HL-60 (cell line): Measurements from ENCODE around the gene IL36A.

ENCODE experiments used
- DNase-seq, 2 experiments: peaks; one replicate each; pipeline ENCODE4 v3.0.0-alpha.2; 2010 to 2020; ENCODE audit warnings: low read depth in 1 of 2, low spot score in 1 of 2
- H3K27ac ChIP-seq: fragments of 250-450 bp; sonication (Bioruptor Pico); replicated peaks from 2 replicates; pipeline ENCODE4 v1.5.1; 2020; ENCODE audit warnings: mild to moderate bottlenecking, moderate library complexity
- H3K27me3 ChIP-seq: fragments of 250-450 bp; sonication (Bioruptor Pico); 2 replicates; pipeline ENCODE4 v1.5.1; 2021; ENCODE audit warnings: mild to moderate bottlenecking, moderate library complexity; ENCODE audit not compliant: insufficient read depth, poor library complexity, severe bottlenecking
- H3K4me3 ChIP-seq: replicated peaks from 2 replicates; pipeline ENCODE4 v1.5.1; 2011; ENCODE audit warnings: mild to moderate bottlenecking, control low read depth, low read length; ENCODE audit not compliant: insufficient read depth
- CTCF ChIP-seq: IDR thresholded peaks from one replicate; pipeline ENCODE4 v1.5.1; 2011; ENCODE audit warnings: low read length, control low read depth, inconsistent platforms; ENCODE audit not compliant: insufficient read depth
- GABPA ChIP-seq: IDR thresholded peaks from 2 replicates; pipeline ENCODE4 v1.6.1; 2012; ENCODE audit warnings: low read depth
- POLR2AphosphoS5 ChIP-seq: IDR thresholded peaks from 2 replicates; pipeline ENCODE4 v1.6.1; 2012; ENCODE audit warnings: low read depth
- REST ChIP-seq: IDR thresholded peaks from 2 replicates; pipeline ENCODE4 v1.6.1; 2012; ENCODE audit warnings: low read depth; ENCODE audit not compliant: insufficient replicate concordance
- SPI1 ChIP-seq: IDR thresholded peaks from 2 replicates; pipeline ENCODE4 v1.6.1; 2012; ENCODE audit warnings: low read depth, mild to moderate bottlenecking, borderline replicate concordance

Gene IL36A

GRCh38 chr2:113032737-113033136, 27.5 kb downstream of the IL36A start:
- Histone ChIP-seq H3K4me3 (no peak overlapping the region), H3K27me3 (peaks cover 4% of the 10 kb centered on the region), H3K27ac (no peak overlapping the region)
- DNase-seq, result no peak
- no peak for TF ChIP-seq GABPA
- TF ChIP-seq CTCF, result no peak
- no peak for TF ChIP-seq REST
- no peak for TF ChIP-seq POLR2AphosphoS5
- TF ChIP-seq SPI1, result no peak

GRCh38 chr2:113034016-113034415, 28.8 kb downstream of the IL36A start:
- Histone ChIP-seq H3K27me3 (no peaks in the 10 kb centered on the region), H3K4me3 (no peak overlapping the region), H3K27ac (no peak overlapping the region)
- no peak for TF ChIP-seq REST
- no peak for TF ChIP-seq POLR2AphosphoS5
- TF ChIP-seq SPI1, result no peak
- TF ChIP-seq GABPA, result no peak
- TF ChIP-seq CTCF, result no peak
- no peak for DNase-seq

- Histone ChIP-seq H3K27me3 (no peaks in the 10 kb centered on the region), H3K4me3 (no peak overlapping the region), H3K27ac (no peak overlapping the region)
- no peak for DNase-seq
- TF ChIP-seq SPI1 (no peak), CTCF (no peak), GABPA (no peak), REST (no peak), POLR2AphosphoS5 (no peak)
Measured at GRCh38 chr2:113036763-113037162, 31.5 kb downstream of the IL36A start.
